A673 (cell line): ENCODE results near the gene DENND5A.
"Not testable (repeated sequence)": the region's sequence is repeated elsewhere in the genome, so short reads cannot be mapped to it uniquely, and the experiment has no call there.

Experiments used
- CTCF ChIP-seq: fragments of 300-800, 200-600 bp; sonication (generic); conservative IDR thresholded peaks from 2 replicates; pipeline ENCODE4 v1.5.1; 2017; ENCODE audit warnings: low read depth, mild to moderate bottlenecking, antibody characterized with exemption, low read length, moderate library complexity, mixed read lengths
- EZH2 ChIP-seq: fragments of 200-600 bp; sonication (generic); IDR thresholded peaks from 2 replicates; pipeline ENCODE4 v1.6.1; 2017; ENCODE audit warnings: borderline replicate concordance, low read depth, mild to moderate bottlenecking, mixed read lengths, antibody characterized with exemption, low read length; ENCODE audit not compliant: poor library complexity, severe bottlenecking

- TF ChIP-seq CTCF, EZH2: not testable (repeated sequence)
These were observed 4.4 kb downstream of the DENND5A start for GRCh38 chr11:9260838-9261146.
